Osteoblast (primary cell): ENCODE results near the gene MRPL37. TPM values are rescaled to one million over a fixed set of nuclear protein-coding genes. Genes with fewer than 3 reads are reported as not detected.

Experiments
- DNase-seq: peaks from one replicate; pipeline ENCODE4 v3.0.0; 2011; ENCODE audit warnings: low spot score, mixed read lengths; ENCODE audit not compliant: insufficient read length; ENCODE audit errors: missing footprints
- H2AFZ ChIP-seq: 2 replicates; pipeline ENCODE4 v1.6.0; 2011; ENCODE audit warnings: mild to moderate bottlenecking, low read length
- H3K27ac ChIP-seq: 2 replicates; pipeline ENCODE4 v1.5.1; 2011; ENCODE audit warnings: mild to moderate bottlenecking, low read depth, low read length, moderate library complexity
- H3K27me3 ChIP-seq: 2 replicates; pipeline ENCODE4 v1.6.0; 2012; ENCODE audit warnings: mild to moderate bottlenecking, control low read depth, inconsistent platforms, low read length, moderate library complexity; ENCODE audit not compliant: insufficient read depth
- H3K36me3 ChIP-seq: 2 replicates; pipeline ENCODE4 v1.5.1; 2011; ENCODE audit warnings: mild to moderate bottlenecking, low read length, control low read depth, moderate library complexity; ENCODE audit not compliant: insufficient read depth
- H3K4me1 ChIP-seq: 2 replicates; pipeline ENCODE4 v1.5.1; 2011; ENCODE audit warnings: mild to moderate bottlenecking, low read length, control low read depth, moderate library complexity; ENCODE audit not compliant: insufficient read depth
- H3K4me2 ChIP-seq: 2 replicates; pipeline ENCODE4 v1.6.0; 2011; ENCODE audit warnings: mild to moderate bottlenecking, low read length; ENCODE audit not compliant: insufficient read depth
- H3K4me3 ChIP-seq: fragments of 200-600 bp; sonication (generic); 3 replicates; pipeline ENCODE4 v1.5.1; 2012; ENCODE audit warnings: mild to moderate bottlenecking, low read length, inconsistent platforms; ENCODE audit not compliant: insufficient read depth
- H3K79me2 ChIP-seq: 2 replicates; pipeline ENCODE4 v1.6.0; 2012; ENCODE audit warnings: mild to moderate bottlenecking, low read length, control low read depth, inconsistent platforms; ENCODE audit not compliant: insufficient read depth
- H3K9me3 ChIP-seq: 2 replicates; pipeline ENCODE4 v1.5.1; 2011; ENCODE audit warnings: low read depth, low read length, control low read depth
- H4K20me1 ChIP-seq: 2 replicates; pipeline ENCODE4 v1.6.0; 2012; ENCODE audit warnings: mild to moderate bottlenecking, low read length, control low read depth; ENCODE audit not compliant: insufficient read depth
- total RNA-seq: library from RNA; depleted of rRNA; stranded (reverse); fragments of >200 nt; gene quantifications from 2 replicates; pipeline ENCODE4 v1.2.3, GENCODE V29; 2012
- TF ChIP-seq, protein P1 (sequence below): IDR thresholded peaks from 2 replicates; pipeline ENCODE4 v1.5.1; 2011; ENCODE audit warnings: mild to moderate bottlenecking, low read depth, low read length, moderate library complexity; ENCODE audit errors: extremely low read depth

Gene MRPL37
- total RNA-seq, 1 donor = 88.7 TPM

GRCh38 chr1:54218883-54219687 is 19.1 kb downstream of the MRPL37 start:
- Histone ChIP-seq H3K27me3 (no peaks in the 10 kb centered on the region), H3K9me3 (no peaks in the 10 kb centered on the region), H3K4me2 (peak overlapping the region; percentile 71), H3K79me2 (no peaks in the 10 kb centered on the region), H3K4me3 (no peak overlapping the region), H2AFZ (no peak overlapping the region), H3K4me1 (peaks cover 25% of the 10 kb centered on the region), H4K20me1 (peaks cover 6% of the 10 kb centered on the region), H3K36me3 (peaks cover 51% of the 10 kb centered on the region), H3K27ac (peak overlapping the region; percentile 87)
- DNase-seq = peak; percentile 23
- TF ChIP-seq, protein P1, sequence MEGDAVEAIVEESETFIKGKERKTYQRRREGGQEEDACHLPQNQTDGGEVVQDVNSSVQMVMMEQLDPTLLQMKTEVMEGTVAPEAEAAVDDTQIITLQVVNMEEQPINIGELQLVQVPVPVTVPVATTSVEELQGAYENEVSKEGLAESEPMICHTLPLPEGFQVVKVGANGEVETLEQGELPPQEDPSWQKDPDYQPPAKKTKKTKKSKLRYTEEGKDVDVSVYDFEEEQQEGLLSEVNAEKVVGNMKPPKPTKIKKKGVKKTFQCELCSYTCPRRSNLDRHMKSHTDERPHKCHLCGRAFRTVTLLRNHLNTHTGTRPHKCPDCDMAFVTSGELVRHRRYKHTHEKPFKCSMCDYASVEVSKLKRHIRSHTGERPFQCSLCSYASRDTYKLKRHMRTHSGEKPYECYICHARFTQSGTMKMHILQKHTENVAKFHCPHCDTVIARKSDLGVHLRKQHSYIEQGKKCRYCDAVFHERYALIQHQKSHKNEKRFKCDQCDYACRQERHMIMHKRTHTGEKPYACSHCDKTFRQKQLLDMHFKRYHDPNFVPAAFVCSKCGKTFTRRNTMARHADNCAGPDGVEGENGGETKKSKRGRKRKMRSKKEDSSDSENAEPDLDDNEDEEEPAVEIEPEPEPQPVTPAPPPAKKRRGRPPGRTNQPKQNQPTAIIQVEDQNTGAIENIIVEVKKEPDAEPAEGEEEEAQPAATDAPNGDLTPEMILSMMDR = no peak

DNA sequence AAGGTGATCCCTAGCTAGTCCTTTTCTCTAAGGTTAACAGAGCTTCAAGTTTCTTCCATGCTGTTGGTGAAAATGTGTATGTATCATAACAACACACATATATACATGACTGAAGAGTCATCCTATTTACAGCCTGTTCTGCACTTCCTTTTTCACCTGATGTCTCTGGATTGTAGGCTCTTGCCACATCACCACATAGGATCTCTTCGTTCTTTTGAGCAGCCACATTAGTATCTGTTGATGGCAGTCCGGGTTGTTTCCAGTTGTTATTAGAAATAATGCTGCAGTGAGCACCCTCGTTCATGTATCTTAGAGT is 19.7 kb downstream of the MRPL37 start:
- H2AFZ ChIP-seq = no peak overlapping the region
- peaks cover 45% of the 10 kb centered on the region for H3K36me3 ChIP-seq
- H3K4me1 ChIP-seq = peaks cover 25% of the 10 kb centered on the region
- H3K4me3 ChIP-seq = peak overlapping the region; percentile 41
- H3K4me2 ChIP-seq = peak overlapping the region; percentile 71
- peaks cover 6% of the 10 kb centered on the region for H4K20me1 ChIP-seq
- no peaks in the 10 kb centered on the region for H3K27me3 ChIP-seq
- peak overlapping the region; percentile 87 for H3K27ac ChIP-seq
- DNase-seq = no peak
- no peaks in the 10 kb centered on the region for H3K9me3 ChIP-seq
- TF ChIP-seq, protein P1 = no peak
- H3K79me2 ChIP-seq = no peaks in the 10 kb centered on the region

GRCh38 chr1:54220004-54220811 is 20.2 kb downstream of the MRPL37 start:
- H3K27me3 ChIP-seq = no peaks in the 10 kb centered on the region
- peak overlapping the region; percentile 87 for H3K27ac ChIP-seq
- H3K4me1 ChIP-seq = peaks cover 25% of the 10 kb centered on the region
- H3K4me3 ChIP-seq = peak overlapping the region; percentile 41
- DNase-seq = peak; percentile 89
- H3K9me3 ChIP-seq = no peaks in the 10 kb centered on the region
- peak overlapping the region; percentile 71 for H3K4me2 ChIP-seq
- TF ChIP-seq, protein P1 = no peak
- peak overlapping the region; percentile 56 for H2AFZ ChIP-seq
- peaks cover 6% of the 10 kb centered on the region for H4K20me1 ChIP-seq
- peaks cover 40% of the 10 kb centered on the region for H3K36me3 ChIP-seq
- no peaks in the 10 kb centered on the region for H3K79me2 ChIP-seq
